HepG2 (cell line): ENCODE measurements around the gene KRTDAP. TPM values are rescaled to one million over a fixed set of nuclear protein-coding genes. Genes with fewer than 3 reads are reported as not detected.

Source experiments
- ARID5B ChIP-seq: IDR thresholded peaks from 2 replicates; pipeline ENCODE4 v1.4.0; 2020; ENCODE audit warnings: mild to moderate bottlenecking, missing genetic modification reagents
- EZH2 ChIP-seq: conservative IDR thresholded peaks from 2 replicates; pipeline ENCODE4 v1.6.1; 2012; ENCODE audit warnings: mild to moderate bottlenecking, low read depth, low read length, moderate library complexity
- HHEX ChIP-seq: IDR thresholded peaks from 2 replicates; pipeline ENCODE4 v1.6.1; 2016; ENCODE audit warnings: control low read depth
- HMG20A ChIP-seq: IDR thresholded peaks from 2 replicates; pipeline ENCODE4 v1.6.1; 2016; ENCODE audit warnings: borderline replicate concordance
- KDM2A ChIP-seq: sonication (generic); formaldehyde crosslinking; IDR thresholded peaks from 2 replicates; pipeline ENCODE4 v1.4.0; 2020; ENCODE audit warnings: low read depth, missing genetic modification reagents, borderline replicate concordance
- PHF21A ChIP-seq: sonication (generic); formaldehyde crosslinking; IDR thresholded peaks from 2 replicates; pipeline ENCODE4 v1.5.0; 2020; ENCODE audit warnings: mild to moderate bottlenecking, missing genetic modification reagents
- PHF8 ChIP-seq: sonication (generic); formaldehyde crosslinking; IDR thresholded peaks from 2 replicates; pipeline ENCODE4 v1.5.0; 2020; ENCODE audit warnings: missing genetic modification reagents
- SMAD3 ChIP-seq: sonication (generic); formaldehyde crosslinking; IDR thresholded peaks from 2 replicates; pipeline ENCODE4 v1.4.0; 2020; ENCODE audit warnings: missing genetic modification reagents
- SOX5 ChIP-seq: IDR thresholded peaks from 2 replicates; pipeline ENCODE4 v1.6.1; 2016; ENCODE audit warnings: borderline replicate concordance
- TEAD3 ChIP-seq: optimal IDR thresholded peaks from 2 replicates; pipeline ENCODE3; 2016; ENCODE audit warnings: borderline replicate concordance
- UBTF ChIP-seq: sonication (generic); formaldehyde crosslinking; IDR thresholded peaks from 2 replicates; pipeline ENCODE4 v1.4.0; 2020; ENCODE audit warnings: mild to moderate bottlenecking, missing genetic modification reagents
- YY1 ChIP-seq: IDR thresholded peaks from 2 replicates; pipeline ENCODE4 v1.6.1; 2011; ENCODE audit warnings: low read length, low read depth, moderate library complexity, mild to moderate bottlenecking; ENCODE audit not compliant: insufficient read depth, insufficient replicate concordance
- ZNF264 ChIP-seq: sonication (generic); formaldehyde crosslinking; IDR thresholded peaks from 2 replicates; pipeline ENCODE4 v1.4.0; 2020; ENCODE audit warnings: missing genetic modification reagents
- polyA plus RNA-seq, 8 experiments: library from polyadenylated mRNA; depleted of rRNA in 3 of 8; stranded (reverse) in 7 of 8; unstranded in 1 of 8; fragments of >200 nt; fragmentation: Illumina TruSeq in 4 of 8; extraction: Trizol in 4 of 8; gene quantifications; 2 replicates each; pipeline versions ENCODE4 v1.2.1 to v1.2.3, GENCODE V29; 2011 to 2016; ENCODE audit warnings: low read depth in 4 of 8, missing spikeins in 1 of 8, mixed read lengths in 1 of 8; ENCODE audit not compliant: insufficient read depth in 1 of 8
- total RNA-seq, 5 experiments: library from RNA; depleted of rRNA; stranded (reverse); fragments of >200 nt; fragmentation: Illumina TruSeq; extraction: Trizol; gene quantifications; 2 replicates each; pipeline ENCODE4 v1.2.3, GENCODE V29; 2016; ENCODE audit warnings: low read depth in 1 of 5
- TF ChIP-seq, protein P1 (sequence below): sonication (generic); formaldehyde crosslinking; IDR thresholded peaks from 2 replicates; pipeline ENCODE4 v1.9.0; 2022; ENCODE audit warnings: missing genetic modification reagents, mild to moderate bottlenecking, borderline replicate concordance

Gene KRTDAP
- total and polyA plus RNA-seq, 2 of the 13 experiments (the other 11 are each of a cell fraction or from before 2014, with no cell fraction given): 0.86 to 1.5 TPM

- peak; percentile 100 for TF ChIP-seq TEAD3 (CRISPR knock-in tag)
- peak; percentile 48; the same call in 1 of the 2 replicates for TF ChIP-seq ARID5B (CRISPR knock-in tag)
- TF ChIP-seq SOX5: peak; percentile 47; the same call in 1 of the 2 replicates
- TF ChIP-seq UBTF (CRISPR knock-in tag): peak; percentile 76
- no peak for TF ChIP-seq EZH2
- TF ChIP-seq HMG20A: 0 out of 2 replicates have a peak, but pooled peaks have one; percentile 13
- peak; percentile 77 for TF ChIP-seq PHF21A
- peak; percentile 92 for TF ChIP-seq KDM2A (CRISPR knock-in tag)
- TF ChIP-seq SMAD3 (CRISPR knock-in tag): peak; percentile 79; the same call in 1 of the 2 replicates
- TF ChIP-seq, protein P1, sequence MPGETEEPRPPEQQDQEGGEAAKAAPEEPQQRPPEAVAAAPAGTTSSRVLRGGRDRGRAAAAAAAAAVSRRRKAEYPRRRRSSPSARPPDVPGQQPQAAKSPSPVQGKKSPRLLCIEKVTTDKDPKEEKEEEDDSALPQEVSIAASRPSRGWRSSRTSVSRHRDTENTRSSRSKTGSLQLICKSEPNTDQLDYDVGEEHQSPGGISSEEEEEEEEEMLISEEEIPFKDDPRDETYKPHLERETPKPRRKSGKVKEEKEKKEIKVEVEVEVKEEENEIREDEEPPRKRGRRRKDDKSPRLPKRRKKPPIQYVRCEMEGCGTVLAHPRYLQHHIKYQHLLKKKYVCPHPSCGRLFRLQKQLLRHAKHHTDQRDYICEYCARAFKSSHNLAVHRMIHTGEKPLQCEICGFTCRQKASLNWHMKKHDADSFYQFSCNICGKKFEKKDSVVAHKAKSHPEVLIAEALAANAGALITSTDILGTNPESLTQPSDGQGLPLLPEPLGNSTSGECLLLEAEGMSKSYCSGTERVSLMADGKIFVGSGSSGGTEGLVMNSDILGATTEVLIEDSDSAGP (CRISPR knock-in tag): peak; percentile 72; the same call in 1 of the 2 replicates
- 0 out of 2 replicates have a peak, but pooled peaks have one; percentile 28 for TF ChIP-seq HHEX (CRISPR knock-in tag)
- peak; percentile 15; the same call in 1 of the 2 replicates for TF ChIP-seq ZNF264
- TF ChIP-seq PHF8 (CRISPR knock-in tag): peak; percentile 79
- peak; percentile 78 for TF ChIP-seq YY1
Measured at GRCh38 chr19:35509861-35510625, 19.8 kb upstream of the KRTDAP start (continued).
